Measurements from ENCODE around the gene BRCA1.

BRCA1 gene

GRCh38 chr17:42999003-42999525 lies 126.1 kb downstream of the BRCA1 start:
- Mint-ChIP-seq H3K4me1 (peaks cover 32% of the 10 kb centered on the region), H3K4me3 (peak overlapping the region; percentile 99), H3K36me3 (ENCODE audit: low read depth) (peaks cover 44% of the 10 kb centered on the region), H3K9me3 (no peaks in the 10 kb centered on the region), H3K27me3 (ENCODE audit: low read depth, poor library complexity) (no peaks in the 10 kb centered on the region), H3K27ac (peak overlapping the region; percentile 100)
- no peak for TF ChIP-seq CTCF (IDR thresholded peaks at IDR 0.05)
- DNase-seq, result no peak

GRCh38 chr17:42997984-42998938 lies 126.9 kb downstream of the BRCA1 start, which contains the start of gene RPL27:
Gene RPL27 (plus strand): TSS chr17:42998419. CDS start chr17:42998751, 332 bp downstream.
- Mint-ChIP-seq H3K27ac (peak within 1 kb of the TSS; percentile 100), H3K36me3 (ENCODE audit: low read depth) (peaks cover 37% of the 10 kb centered on the region), H3K9me3 (no peaks in the 10 kb centered on the region), H3K4me1 (peaks cover 32% of the 10 kb centered on the region), H3K27me3 (ENCODE audit: low read depth, poor library complexity) (no peaks in the 10 kb centered on the region), H3K4me3 (peak within 1 kb of the TSS; percentile 99)
- TF ChIP-seq CTCF (IDR thresholded peaks at IDR 0.05), result peak; percentile 82
- peak; percentile 93 for DNase-seq

GRCh38 chr17:42997390-42997983 lies 127.7 kb downstream of the BRCA1 start:
- Mint-ChIP-seq H3K27me3 (ENCODE audit: low read depth, poor library complexity) (no peaks in the 10 kb centered on the region), H3K4me1 (peaks cover 32% of the 10 kb centered on the region), H3K36me3 (ENCODE audit: low read depth) (peaks cover 37% of the 10 kb centered on the region), H3K4me3 (peak overlapping the region; percentile 99), H3K9me3 (no peaks in the 10 kb centered on the region), H3K27ac (peak overlapping the region; percentile 100)
- no peak for DNase-seq
- no peak for TF ChIP-seq CTCF (IDR thresholded peaks at IDR 0.05)
